Stimulated activated CD8-positive, alpha-beta memory T cell treated with anti-CD3 and anti-CD28 coated beads, Interleukin-7, amount 100 ng/mL, for 24 hours (primary cell): ENCODE data around the gene RAD51B.
"Not testable (repeated sequence)": the region's sequence is repeated elsewhere in the genome, so short reads cannot be mapped to it uniquely, and the experiment has no call there.

ENCODE experiments used
- DNase-seq: peaks from one replicate; pipeline ENCODE4 v3.0.0-alpha.2; 2020; ENCODE audit warnings: low read depth

The RAD51B gene

GRCh38 chr14:67819563-67820421, at the start of gene RAD51B:
TSS of gene RAD51B (plus strand) at chr14:67819779.
- DNase-seq: peak; percentile 70

DNA sequence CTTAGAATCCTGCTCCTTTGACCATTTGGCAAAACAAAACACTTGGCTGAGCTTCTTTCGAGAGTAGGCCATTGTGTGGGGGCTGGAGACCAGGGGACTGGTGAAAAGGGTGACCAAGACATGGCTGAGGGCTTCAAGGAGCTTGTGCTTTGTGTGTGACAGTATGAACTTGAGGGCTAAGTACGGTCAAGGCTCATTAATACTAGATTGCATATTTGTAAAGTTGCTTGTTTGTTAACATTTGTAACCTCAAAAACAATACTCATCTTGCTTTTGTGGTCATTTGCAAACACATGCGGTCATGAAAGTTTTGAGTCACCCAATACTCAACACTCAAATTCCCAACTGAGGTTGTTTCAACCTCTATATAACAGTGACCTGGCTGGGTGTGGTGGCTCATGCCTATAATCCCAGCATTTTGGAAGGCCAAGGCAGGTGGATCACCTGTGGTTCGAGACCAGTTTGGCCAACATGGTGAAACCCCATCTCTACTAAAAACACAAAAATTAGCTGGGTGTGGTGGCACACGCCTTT, 45.7 kb upstream of the RAD51B start:
- no peak for DNase-seq

DNA sequence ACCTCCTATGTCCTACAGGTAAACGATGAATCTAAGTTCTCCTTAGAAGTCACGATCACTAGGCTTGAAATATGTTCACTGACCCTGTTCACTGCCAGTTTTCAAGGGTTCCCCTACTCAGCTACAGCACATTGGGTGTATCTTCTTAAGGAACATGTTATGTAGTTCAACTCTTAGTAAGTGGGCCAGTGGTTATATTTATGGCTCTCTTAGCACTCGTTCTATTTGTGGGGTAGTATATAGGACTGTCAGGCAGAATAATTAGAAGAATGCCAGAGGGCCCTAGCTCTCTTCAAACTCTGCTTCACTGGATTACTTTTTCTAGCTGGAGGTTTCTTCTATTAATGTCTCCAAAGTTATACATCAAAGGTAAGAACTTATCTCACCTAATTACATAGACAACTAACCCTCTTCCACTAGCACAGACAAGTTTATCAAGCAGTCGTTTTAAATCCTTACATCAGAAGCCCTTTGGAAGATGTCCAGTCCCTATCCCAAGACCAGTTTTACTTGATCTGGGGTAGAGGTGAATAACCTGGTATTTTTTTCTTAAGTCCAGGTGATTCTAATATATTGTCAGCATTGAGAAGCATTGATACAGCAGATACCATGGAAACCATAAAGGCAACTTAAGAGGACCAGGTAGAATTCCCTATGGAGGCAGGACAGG, 42.8 kb upstream of the RAD51B start:
- DNase-seq: no peak

- DNase-seq: no peak
Measured at GRCh38 chr14:67778792-67779191, 40.8 kb upstream of the RAD51B start.

- no peak for DNase-seq
Measured at GRCh38 chr14:67782090-67782489, 37.5 kb upstream of the RAD51B start.

DNA sequence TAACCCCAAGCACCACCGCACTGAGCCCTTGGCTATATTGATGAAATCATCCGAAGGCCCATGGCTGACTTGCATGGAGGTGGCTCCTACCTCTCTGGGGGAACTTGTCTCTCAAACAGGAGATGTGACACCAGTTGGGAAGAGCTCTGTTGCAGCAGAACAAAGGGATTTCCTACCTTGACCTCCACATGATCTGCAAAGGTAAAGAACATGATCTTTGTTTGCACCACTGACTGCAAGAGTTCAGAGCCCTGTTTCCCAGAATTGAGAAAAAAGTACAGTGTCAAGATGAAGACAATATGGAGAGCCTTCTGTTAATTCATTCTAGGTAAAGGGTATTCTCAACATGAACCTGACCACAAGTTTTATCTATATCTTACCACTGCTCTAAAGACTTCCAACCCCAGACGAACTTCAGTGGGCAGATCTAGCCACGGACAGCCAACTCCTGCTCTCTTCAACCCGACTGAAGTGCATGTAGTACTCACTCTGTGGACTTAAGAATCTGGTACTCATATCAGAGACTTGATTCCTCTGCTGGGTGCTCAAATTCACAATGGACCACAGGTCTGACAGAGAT, 35.2 kb upstream of the RAD51B start:
- no peak for DNase-seq

DNA sequence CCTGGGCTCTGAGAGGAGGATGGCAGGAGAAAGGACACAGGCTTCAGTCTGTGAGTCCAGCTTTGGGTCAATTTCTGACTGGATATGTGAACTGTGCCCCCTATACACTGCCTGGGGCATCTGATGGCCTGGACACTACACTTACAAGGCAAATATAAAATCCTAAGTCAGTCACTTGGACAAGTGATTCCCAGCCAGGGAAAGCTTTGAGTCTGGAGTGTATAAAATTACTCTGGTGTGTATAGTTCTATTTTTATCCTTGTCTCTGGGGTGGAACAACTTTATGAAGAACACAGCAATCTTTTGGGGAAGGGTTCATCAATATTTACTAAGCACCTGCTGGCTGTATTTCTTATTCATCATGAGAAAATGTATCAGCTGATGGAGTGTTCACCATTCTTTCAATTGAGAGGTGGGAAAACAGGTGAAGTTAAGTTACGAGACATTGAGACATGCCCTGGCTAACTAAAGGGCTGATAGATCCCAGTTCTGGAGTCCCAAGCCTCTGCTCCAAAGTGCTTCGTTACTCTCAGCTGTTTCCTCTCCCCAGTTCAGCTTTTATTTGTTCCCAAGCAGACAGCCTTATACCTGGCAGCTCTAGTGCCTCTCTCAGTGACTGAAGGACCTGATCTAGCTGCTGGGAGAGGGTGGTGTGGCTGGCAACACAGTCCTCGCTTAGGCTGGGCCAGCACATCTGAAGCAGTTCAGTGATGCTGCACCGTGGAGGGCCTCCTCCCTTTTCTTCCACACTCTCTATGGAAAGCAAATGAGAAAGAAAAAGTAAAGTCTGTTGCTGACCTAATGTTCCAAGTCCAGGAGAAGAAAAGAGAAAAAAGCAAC, 34.1 kb upstream of the RAD51B start:
- DNase-seq: no peak

- DNase-seq: no peak
Measured at GRCh38 chr14:67787673-67788072, 31.9 kb upstream of the RAD51B start.

DNA sequence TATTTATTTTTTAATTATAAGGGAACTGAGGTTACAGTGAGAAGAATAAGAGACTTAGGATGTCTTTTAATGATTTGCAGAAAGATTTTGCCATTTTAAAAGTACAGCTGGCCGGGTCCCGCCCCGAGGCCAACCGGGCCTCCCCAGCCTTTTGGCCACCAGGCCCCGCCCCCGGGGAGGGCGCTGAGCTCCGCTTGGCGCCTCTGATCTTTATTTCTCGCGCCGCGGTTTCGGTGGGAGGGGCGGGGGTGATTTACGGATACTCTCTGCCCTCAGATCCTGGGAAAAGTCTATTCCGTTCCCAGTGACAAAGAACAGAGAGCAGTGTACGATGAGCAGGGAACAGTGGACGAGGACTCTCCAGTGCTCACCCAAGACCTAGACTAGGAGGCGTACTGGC, 20.8 kb upstream of the RAD51B start:
- DNase-seq: no peak

DNA sequence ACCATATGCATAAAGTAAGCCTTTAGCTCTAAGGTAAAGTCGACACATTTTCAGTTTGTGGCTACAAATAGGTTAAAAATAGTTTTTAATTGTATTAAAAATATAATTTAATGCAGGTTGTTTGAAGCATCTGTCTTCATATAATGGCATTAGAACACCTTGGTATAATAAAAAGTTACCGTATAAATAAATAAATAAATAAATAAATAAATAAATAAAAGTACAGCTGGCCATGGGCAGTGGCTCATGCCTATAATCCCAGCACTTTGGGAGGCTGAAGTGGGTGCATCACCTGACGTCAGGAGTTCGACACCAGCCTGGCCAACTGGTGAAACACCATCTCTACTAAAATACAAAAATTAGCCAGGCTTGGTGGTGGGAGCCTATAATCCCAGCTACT, 18.8 kb upstream of the RAD51B start:
- no peak for DNase-seq

DNA sequence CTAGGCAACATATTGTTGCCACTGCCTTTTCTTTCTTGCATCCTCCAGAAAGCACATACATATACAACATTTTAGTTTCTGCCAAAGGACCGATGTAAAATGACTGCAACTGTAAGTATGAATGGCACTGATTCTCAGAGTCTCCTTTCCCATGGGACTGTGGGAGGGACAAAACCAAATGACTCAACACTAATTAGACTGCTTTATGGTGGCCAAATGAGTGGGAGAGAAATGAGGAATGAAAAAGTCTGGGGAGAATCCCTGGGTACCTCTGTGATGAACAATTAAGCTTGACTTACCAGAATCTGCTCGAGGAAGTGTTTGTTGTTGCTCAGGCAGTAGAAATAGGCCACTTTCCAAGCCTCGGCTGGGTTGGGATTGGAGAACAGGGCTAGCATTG, 13.3 kb upstream of the RAD51B start:
- no peak for DNase-seq

DNA sequence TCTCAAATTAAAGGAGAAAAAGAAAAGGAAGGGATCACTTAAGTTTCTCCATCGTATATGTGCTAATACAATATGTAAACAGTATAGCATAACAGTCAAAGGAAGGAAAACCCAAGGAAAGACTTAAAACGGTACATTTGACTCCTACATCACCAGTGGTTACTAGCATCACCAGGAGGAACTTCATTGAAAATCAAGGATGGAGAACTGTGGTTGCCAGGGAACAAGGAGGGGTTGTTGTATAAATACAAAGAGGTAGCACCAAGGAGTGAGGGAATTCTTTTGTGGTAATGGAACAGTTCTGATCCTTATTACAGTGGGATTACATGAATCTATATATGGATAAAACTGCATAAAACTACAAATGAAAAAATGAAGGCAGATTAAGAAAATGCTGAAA, 4.8 kb upstream of the RAD51B start:
- DNase-seq: no peak

DNA sequence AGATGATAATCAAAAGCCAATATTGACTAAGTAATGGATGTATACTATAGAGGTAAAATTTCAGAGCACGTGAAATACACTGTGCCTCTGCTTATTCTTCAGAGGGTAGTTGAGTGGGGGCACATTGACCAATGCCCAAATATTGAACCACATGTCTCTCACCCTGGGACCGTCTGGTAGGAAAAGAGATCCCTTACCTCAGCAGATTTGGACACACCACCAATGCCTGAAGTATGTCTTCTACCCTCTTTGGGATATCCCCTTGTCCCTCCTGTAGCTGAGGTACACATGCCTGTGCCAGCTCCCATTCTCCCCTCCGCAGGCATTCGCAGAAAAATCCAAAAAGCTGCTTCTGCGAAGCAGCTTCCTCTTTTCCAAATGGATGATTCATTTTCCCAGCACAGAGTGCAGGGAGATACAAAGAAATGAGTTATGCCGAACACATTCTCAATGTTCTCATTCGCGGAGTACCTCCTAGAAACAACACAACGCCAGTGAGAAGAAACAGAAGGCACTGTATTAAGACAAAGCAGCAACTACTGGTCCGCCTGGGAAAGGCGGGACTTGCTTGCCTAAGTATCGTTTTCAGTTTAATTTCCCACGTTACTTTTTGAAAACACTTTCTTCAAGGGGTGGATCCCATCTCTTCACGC, 3.9 kb upstream of the RAD51B start:
- DNase-seq: no peak

DNA sequence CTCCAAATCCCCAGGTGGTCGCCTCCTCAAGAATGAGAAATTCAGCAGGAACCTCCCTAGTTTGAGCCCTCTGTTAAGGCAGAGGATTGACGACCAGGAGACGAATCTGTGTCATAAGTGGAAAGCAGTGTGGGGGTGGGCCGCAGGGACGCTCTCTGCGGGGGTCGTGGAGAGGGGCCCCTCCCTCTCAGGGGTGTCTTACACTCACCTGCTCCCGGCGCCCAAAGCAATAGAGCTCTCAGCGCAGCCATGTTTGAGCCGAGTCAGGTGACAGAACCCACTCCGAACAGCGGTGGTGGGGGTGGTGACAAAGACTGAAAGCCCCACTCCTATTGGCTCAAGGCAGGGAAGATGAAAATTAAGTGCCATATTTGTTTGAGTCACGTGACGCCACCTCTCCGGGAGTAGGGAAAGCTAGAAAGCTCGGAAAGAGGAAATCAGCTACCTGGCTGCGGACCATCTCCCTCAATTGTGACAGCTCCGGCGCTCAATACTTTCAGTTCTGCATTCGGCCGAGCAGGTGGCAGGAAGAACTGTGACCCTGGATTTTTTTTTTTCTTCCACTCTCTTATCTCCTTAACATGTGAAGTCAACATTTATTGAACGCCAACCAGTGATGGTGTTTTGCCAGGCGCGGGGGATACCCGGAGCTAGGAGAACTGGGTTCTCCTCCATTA, 3.1 kb upstream of the RAD51B start, which contains the start of gene ZFYVE26:
TSS of gene ZFYVE26 (minus strand) at position 265 of the 677 bp plus-strand sequence. CDS start 627 bp downstream, outside the sequence.
- peak; percentile 72 for DNase-seq

DNA sequence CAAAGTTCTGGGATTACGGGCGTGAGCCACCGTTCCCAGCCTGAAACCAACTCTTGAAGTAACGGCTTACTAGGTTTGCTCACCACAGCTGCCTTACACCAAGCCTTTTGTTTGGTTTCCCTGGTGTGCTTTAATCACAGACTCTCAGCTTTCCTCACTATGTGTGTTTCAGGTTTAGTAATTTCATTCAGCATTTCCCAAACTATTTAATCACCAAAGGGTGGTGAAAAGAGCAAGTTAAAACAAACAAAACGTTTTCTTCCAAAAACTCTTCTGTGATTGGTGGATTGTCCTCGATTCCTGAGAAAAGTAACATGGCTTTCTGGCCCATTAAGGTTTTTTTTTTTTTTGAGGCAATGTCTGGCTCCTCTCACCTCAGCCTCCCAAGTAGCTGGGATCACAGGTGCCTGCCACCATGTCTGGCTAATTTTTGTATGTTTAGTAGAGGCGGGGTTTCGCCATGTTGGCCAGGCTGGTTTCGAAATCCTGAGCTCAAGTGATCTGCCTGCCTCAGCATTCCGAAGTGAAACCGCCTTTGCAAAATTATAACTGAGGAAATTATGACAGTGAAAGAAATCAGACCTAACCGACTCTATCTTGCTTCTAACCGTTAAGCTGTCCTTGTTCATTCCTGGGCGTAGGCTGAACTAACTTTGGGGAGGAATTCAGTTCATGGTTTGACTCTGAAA, 1.7 kb upstream of the RAD51B start:
- DNase-seq: no peak

- not testable (repeated sequence) for DNase-seq
Measured at GRCh38 chr14:67818476-67818875, 1.1 kb upstream of the RAD51B start.

GRCh38 chr14:67820428-67820971, 921 bp downstream of the RAD51B start:
- no peak for DNase-seq

GRCh38 chr14:67821121-67821520, 1.5 kb downstream of the RAD51B start:
- no peak for DNase-seq

- no peak for DNase-seq
Measured at GRCh38 chr14:67831113-67831512, 11.5 kb downstream of the RAD51B start.

GRCh38 chr14:67833403-67833802, 13.8 kb downstream of the RAD51B start:
- no peak for DNase-seq
